ENCODE measurements around the gene TTLL8.

DNA sequence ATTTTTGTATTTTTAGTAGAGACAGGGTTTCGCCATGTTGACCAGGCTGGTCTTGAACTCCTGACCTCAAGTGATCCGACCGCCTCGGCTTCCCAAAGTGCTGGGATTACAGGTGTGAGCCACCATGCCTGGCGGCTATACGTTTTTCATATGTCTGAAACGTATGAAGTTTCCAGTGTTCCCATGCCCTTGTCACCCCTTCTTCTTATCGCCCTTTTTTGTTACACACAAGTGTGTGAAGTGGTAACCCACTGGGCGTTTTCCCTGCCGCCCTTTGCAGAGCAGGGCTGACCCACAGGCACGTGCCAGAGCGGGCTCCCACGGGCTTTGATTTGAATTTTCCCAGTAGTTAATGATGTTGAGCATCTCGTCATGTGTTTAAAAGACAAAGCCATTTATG is 80.5 kb downstream of the TTLL8 start:
- TF ChIP-seq ZBTB21 (CRISPR knock-in tag; IDR thresholded peaks at IDR 0.05; ENCODE audit: borderline replicate concordance) (no peak), IRF2 (CRISPR knock-in tag; IDR thresholded peaks at IDR 0.05; ENCODE audit: borderline replicate concordance, low read depth) (no peak), ATF2 (CRISPR knock-in tag; IDR thresholded peaks at IDR 0.05; ENCODE audit: borderline replicate concordance, low read depth) (no peak), IRF1 (CRISPR knock-in tag; IDR thresholded peaks at IDR 0.05) (no peak), HMGXB4 (CRISPR knock-in tag; IDR thresholded peaks at IDR 0.05) (no peak), MYBL2 (CRISPR knock-in tag; IDR thresholded peaks at IDR 0.05) (no peak), FOXJ3 (CRISPR knock-in tag; IDR thresholded peaks at IDR 0.05; ENCODE audit: borderline replicate concordance) (no peak)
- TF ChIP-seq, protein P1, sequence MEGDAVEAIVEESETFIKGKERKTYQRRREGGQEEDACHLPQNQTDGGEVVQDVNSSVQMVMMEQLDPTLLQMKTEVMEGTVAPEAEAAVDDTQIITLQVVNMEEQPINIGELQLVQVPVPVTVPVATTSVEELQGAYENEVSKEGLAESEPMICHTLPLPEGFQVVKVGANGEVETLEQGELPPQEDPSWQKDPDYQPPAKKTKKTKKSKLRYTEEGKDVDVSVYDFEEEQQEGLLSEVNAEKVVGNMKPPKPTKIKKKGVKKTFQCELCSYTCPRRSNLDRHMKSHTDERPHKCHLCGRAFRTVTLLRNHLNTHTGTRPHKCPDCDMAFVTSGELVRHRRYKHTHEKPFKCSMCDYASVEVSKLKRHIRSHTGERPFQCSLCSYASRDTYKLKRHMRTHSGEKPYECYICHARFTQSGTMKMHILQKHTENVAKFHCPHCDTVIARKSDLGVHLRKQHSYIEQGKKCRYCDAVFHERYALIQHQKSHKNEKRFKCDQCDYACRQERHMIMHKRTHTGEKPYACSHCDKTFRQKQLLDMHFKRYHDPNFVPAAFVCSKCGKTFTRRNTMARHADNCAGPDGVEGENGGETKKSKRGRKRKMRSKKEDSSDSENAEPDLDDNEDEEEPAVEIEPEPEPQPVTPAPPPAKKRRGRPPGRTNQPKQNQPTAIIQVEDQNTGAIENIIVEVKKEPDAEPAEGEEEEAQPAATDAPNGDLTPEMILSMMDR (IDR thresholded peaks at IDR 0.05) = no peak
- TF ChIP-seq, protein P2, sequence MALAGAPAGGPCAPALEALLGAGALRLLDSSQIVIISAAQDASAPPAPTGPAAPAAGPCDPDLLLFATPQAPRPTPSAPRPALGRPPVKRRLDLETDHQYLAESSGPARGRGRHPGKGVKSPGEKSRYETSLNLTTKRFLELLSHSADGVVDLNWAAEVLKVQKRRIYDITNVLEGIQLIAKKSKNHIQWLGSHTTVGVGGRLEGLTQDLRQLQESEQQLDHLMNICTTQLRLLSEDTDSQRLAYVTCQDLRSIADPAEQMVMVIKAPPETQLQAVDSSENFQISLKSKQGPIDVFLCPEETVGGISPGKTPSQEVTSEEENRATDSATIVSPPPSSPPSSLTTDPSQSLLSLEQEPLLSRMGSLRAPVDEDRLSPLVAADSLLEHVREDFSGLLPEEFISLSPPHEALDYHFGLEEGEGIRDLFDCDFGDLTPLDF (CRISPR knock-in tag; IDR thresholded peaks at IDR 0.05) = no peak
- TF ChIP-seq, protein P3, sequence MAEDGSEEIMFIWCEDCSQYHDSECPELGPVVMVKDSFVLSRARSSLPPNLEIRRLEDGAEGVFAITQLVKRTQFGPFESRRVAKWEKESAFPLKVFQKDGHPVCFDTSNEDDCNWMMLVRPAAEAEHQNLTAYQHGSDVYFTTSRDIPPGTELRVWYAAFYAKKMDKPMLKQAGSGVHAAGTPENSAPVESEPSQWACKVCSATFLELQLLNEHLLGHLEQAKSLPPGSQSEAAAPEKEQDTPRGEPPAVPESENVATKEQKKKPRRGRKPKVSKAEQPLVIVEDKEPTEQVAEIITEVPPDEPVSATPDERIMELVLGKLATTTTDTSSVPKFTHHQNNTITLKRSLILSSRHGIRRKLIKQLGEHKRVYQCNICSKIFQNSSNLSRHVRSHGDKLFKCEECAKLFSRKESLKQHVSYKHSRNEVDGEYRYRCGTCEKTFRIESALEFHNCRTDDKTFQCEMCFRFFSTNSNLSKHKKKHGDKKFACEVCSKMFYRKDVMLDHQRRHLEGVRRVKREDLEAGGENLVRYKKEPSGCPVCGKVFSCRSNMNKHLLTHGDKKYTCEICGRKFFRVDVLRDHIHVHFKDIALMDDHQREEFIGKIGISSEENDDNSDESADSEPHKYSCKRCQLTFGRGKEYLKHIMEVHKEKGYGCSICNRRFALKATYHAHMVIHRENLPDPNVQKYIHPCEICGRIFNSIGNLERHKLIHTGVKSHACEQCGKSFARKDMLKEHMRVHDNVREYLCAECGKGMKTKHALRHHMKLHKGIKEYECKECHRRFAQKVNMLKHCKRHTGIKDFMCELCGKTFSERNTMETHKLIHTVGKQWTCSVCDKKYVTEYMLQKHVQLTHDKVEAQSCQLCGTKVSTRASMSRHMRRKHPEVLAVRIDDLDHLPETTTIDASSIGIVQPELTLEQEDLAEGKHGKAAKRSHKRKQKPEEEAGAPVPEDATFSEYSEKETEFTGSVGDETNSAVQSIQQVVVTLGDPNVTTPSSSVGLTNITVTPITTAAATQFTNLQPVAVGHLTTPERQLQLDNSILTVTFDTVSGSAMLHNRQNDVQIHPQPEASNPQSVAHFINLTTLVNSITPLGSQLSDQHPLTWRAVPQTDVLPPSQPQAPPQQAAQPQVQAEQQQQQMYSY (CRISPR knock-in tag; IDR thresholded peaks at IDR 0.05) = no peak
- TF ChIP-seq, protein P4, sequence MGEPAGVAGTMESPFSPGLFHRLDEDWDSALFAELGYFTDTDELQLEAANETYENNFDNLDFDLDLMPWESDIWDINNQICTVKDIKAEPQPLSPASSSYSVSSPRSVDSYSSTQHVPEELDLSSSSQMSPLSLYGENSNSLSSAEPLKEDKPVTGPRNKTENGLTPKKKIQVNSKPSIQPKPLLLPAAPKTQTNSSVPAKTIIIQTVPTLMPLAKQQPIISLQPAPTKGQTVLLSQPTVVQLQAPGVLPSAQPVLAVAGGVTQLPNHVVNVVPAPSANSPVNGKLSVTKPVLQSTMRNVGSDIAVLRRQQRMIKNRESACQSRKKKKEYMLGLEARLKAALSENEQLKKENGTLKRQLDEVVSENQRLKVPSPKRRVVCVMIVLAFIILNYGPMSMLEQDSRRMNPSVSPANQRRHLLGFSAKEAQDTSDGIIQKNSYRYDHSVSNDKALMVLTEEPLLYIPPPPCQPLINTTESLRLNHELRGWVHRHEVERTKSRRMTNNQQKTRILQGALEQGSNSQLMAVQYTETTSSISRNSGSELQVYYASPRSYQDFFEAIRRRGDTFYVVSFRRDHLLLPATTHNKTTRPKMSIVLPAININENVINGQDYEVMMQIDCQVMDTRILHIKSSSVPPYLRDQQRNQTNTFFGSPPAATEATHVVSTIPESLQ (CRISPR knock-in tag; IDR thresholded peaks at IDR 0.05) = no peak

Data from WTC11 (cell line).